Caco-2 (cell line): ENCODE data around the gene CRIP1. TPM values are rescaled to one million over a fixed set of nuclear protein-coding genes. Genes with fewer than 3 reads are reported as not detected.

Source experiments
- BruUV-seq: library from RNA; stranded (reverse); fragments of 400-500 nt; replicated peaks from 2 replicates; lab custom pipeline; 2021; lab: Mats Ljungman, UMichigan
- CTCF ChIA-PET: fragments of 300-600 bp; sonication (Branson Sonifier 250); formaldehyde crosslinking; loops from one replicate; lab custom pipeline; 2022; ENCODE audit warnings: antibody characterized with exemption; lab: Charles Lee
- POLR2A ChIA-PET: fragments of 300-600 bp; sonication (Branson Sonifier 250); formaldehyde crosslinking; loops from one replicate; lab custom pipeline; 2022; ENCODE audit warnings: antibody characterized with exemption; lab: Charles Lee
- DNase-seq, 2 experiments: peaks; one replicate each; pipeline versions ENCODE4 v3.0.0 to v3.0.0-alpha.2; 2020 to 2022
- H3K27me3 ChIP-seq: replicated peaks from 2 replicates; pipeline ENCODE4 v1.6.0; 2011; ENCODE audit warnings: low read length; ENCODE audit not compliant: control insufficient read depth, insufficient read depth
- H3K36me3 ChIP-seq: 2 replicates; pipeline ENCODE4 v1.5.1; 2011; ENCODE audit warnings: low read length; ENCODE audit not compliant: control insufficient read depth, insufficient read depth
- H3K4me1 ChIP-seq: fragments of 250-450 bp; sonication (Bioruptor Pico); 2 replicates; pipeline ENCODE4 v1.5.1; 2020; ENCODE audit warnings: mild to moderate bottlenecking
- H3K4me3 ChIP-seq: 2 replicates; pipeline ENCODE4 v1.5.1; 2011; ENCODE audit warnings: low read depth, mild to moderate bottlenecking, control low read depth, low read length
- H3K9me3 ChIP-seq: fragments of 250-450 bp; sonication (Bioruptor Pico); 2 replicates; pipeline ENCODE4 v1.5.1; 2020; ENCODE audit warnings: mild to moderate bottlenecking, moderate library complexity
- H3K27ac Mint-ChIP-seq: one replicate; pipeline ENCODE4 v1.8.0; 2022; ENCODE audit warnings: mixed read lengths; ENCODE audit not compliant: unreplicated experiment
- H3K27me3 Mint-ChIP-seq: one replicate; pipeline ENCODE4 v1.8.0; 2022; ENCODE audit warnings: mixed read lengths; ENCODE audit not compliant: insufficient read depth, unreplicated experiment
- H3K36me3 Mint-ChIP-seq: one replicate; pipeline ENCODE4 v1.8.0; 2022; ENCODE audit warnings: mild to moderate bottlenecking, mixed read lengths; ENCODE audit not compliant: insufficient read depth, unreplicated experiment
- H3K4me1 Mint-ChIP-seq: one replicate; pipeline ENCODE4 v1.8.0; 2022; ENCODE audit warnings: low read depth, mixed read lengths; ENCODE audit not compliant: unreplicated experiment
- H3K4me3 Mint-ChIP-seq: one replicate; pipeline ENCODE4 v1.8.0; 2022; ENCODE audit warnings: mild to moderate bottlenecking, moderate library complexity, mixed read lengths; ENCODE audit not compliant: unreplicated experiment
- H3K9me3 Mint-ChIP-seq: one replicate; pipeline ENCODE4 v1.8.0; 2022; ENCODE audit warnings: mixed read lengths; ENCODE audit not compliant: unreplicated experiment
- CTCF ChIP-seq, 2 experiments: fragments of 200-600 bp in 1 of 2; IDR thresholded peaks; 1 replicate in 1 of 2; 2 replicates in 1 of 2; pipeline versions ENCODE4 v1.5.1 to v1.8.0; 2011 to 2022; ENCODE audit warnings: antibody characterized with exemption in 1 of 2, control low read depth in 1 of 2, inconsistent platforms in 1 of 2, low read depth in 1 of 2, low read length in 1 of 2, mild to moderate bottlenecking in 1 of 2, moderate library complexity in 1 of 2; ENCODE audit not compliant: insufficient read depth in 1 of 2, severe bottlenecking in 1 of 2, unreplicated experiment in 1 of 2
- intact Hi-C: fragments of 100-400 bp; cut with micrococcal nuclease; formaldehyde crosslinking; loops from one replicate; pipeline ENCODE4 v1.10.0; 2022; ENCODE audit not compliant: unreplicated experiment
- total RNA-seq: library from RNA; stranded (reverse); gene quantifications from 2 replicates; pipeline ENCODE4 v1.2.3, GENCODE V29; 2022

Gene CRIP1
- total RNA-seq, 1 experiment from 2014 or later = 75.1 TPM

GRCh38 chr14:105537580-105538474 lies 51.1 kb downstream of the CRIP1 start:
- H3K27me3 ChIP-seq = no peaks in the 10 kb centered on the region
- POLR2A ChIA-PET = no interaction called here
- no TSS peak for BruUV-seq
- no peak overlapping the region for H3K27ac Mint-ChIP-seq
- no peak overlapping the region for H3K4me3 ChIP-seq
- peaks cover 7% of the 10 kb centered on the region for H3K9me3 Mint-ChIP-seq
- H3K36me3 ChIP-seq = no peaks in the 10 kb centered on the region
- no peak overlapping the region for H3K4me3 Mint-ChIP-seq
- H3K36me3 Mint-ChIP-seq = no peaks in the 10 kb centered on the region
- H3K27me3 Mint-ChIP-seq = peaks cover 21% of the 10 kb centered on the region
- no peaks in the 10 kb centered on the region for H3K4me1 Mint-ChIP-seq
- CTCF ChIA-PET = interaction anchor here (0.6 to 0.7 kb wide), 3 partner anchors 57 to 407 kb away, joined by 3 to 10 read pairs (median 3); no protein-coding TSS in a partner anchor
- H3K4me1 ChIP-seq = no peaks in the 10 kb centered on the region
- H3K9me3 ChIP-seq = no peaks in the 10 kb centered on the region
- DNase-seq = peak in 1 of 2 experiments; percentile 81
- peak; percentile 94 for TF ChIP-seq CTCF (IDR thresholded peaks at IDR 0.05; ENCODE audit: insufficient read depth in 1 of 2, low read depth in 1 of 2, low read length in 1 of 2, severe bottlenecking in 1 of 2, unreplicated experiment in 1 of 2)
- intact Hi-C loops = no loop called here

Other genes with a start within 250 kb of the CRIP1 start
- 22.7 and 25.3 TPM in 2 replicates for gene BTBD6, start 238.4 kb upstream of the CRIP1 start, total RNA-seq
- gene BRF1, start 185.9 kb upstream of the CRIP1 start, total RNA-seq = 41.6 and 43.6 TPM in 2 replicates
- gene PACS2, start 172.1 kb upstream of the CRIP1 start, total RNA-seq = 58.1 and 60.0 TPM in 2 replicates
- gene TEX22, start 88.3 kb upstream of the CRIP1 start, total RNA-seq = 0.86 and 0.91 TPM in 2 replicates
- gene MTA1, start 67.1 kb upstream of the CRIP1 start, total RNA-seq = 158 and 167 TPM in 2 replicates
- 0.88 and 1.5 TPM in 2 replicates for gene CRIP2, start 12.1 kb upstream of the CRIP1 start, total RNA-seq
- gene TEDC1, start 4.4 kb downstream of the CRIP1 start, total RNA-seq = 30.3 and 30.8 TPM in 2 replicates
- gene TMEM121, start 39.7 kb downstream of the CRIP1 start, total RNA-seq = 0.28 TPM in 1 of 2 replicates, not detected in the other